Lung (tissue), 12 donors: ENCODE results near the gene LENEP. TPM values are rescaled to one million over a fixed set of nuclear protein-coding genes. Genes with fewer than 3 reads are reported as not detected.

Experiments
- ATAC-seq: fragments of 200-7000 bp; cut with Tn5 transposase; one replicate; pipeline ENCODE4 v1.9.1; 2020; ENCODE audit warnings: moderate number of reproducible peaks; ENCODE audit not compliant: insufficient read depth, low FRiP score
- DNase-seq, 3 donors: peaks; one replicate each; pipeline ENCODE4 v3.0.0-alpha.2; 2013 to 2017
- H3K27ac ChIP-seq, 2 donors: one replicate each; pipeline ENCODE4 v1.5.1; 2013; ENCODE audit warnings: mild to moderate bottlenecking in 2 of 2, moderate library complexity in 2 of 2, control low read depth in 1 of 2, inconsistent platforms in 1 of 2, low read depth in 1 of 2, low read length in 1 of 2
- H3K27me3 ChIP-seq, 3 donors: one replicate each; pipeline ENCODE4 v1.5.1; 2013; ENCODE audit warnings: low read length in 2 of 3; ENCODE audit not compliant: control insufficient read depth in 3 of 3, insufficient read depth in 3 of 3
- H3K36me3 ChIP-seq, 4 donors: one replicate each; pipeline ENCODE4 v1.5.1; 2013; ENCODE audit warnings: low read length in 4 of 4, mild to moderate bottlenecking in 1 of 4, moderate library complexity in 1 of 4; ENCODE audit not compliant: control insufficient read depth in 4 of 4, insufficient read depth in 4 of 4
- H3K4me1 ChIP-seq, 5 donors: one replicate each; pipeline ENCODE4 v1.5.1; 2013; ENCODE audit warnings: low read length in 5 of 5, mild to moderate bottlenecking in 2 of 5, moderate library complexity in 1 of 5; ENCODE audit not compliant: control insufficient read depth in 5 of 5, insufficient read depth in 5 of 5
- H3K4me3 ChIP-seq: one replicate; pipeline ENCODE4 v1.5.1; 2013; ENCODE audit warnings: mild to moderate bottlenecking, control low read depth, moderate library complexity
- H3K9ac ChIP-seq, 2 donors: one replicate each; pipeline ENCODE4 v1.5.1; 2013; ENCODE audit warnings: low read length in 2 of 2, control low read depth in 1 of 2; ENCODE audit not compliant: insufficient read depth in 1 of 2
- H3K9me3 ChIP-seq, 4 donors: one replicate each; pipeline ENCODE4 v1.5.1; 2013; ENCODE audit warnings: low read length in 3 of 4, mild to moderate bottlenecking in 1 of 4, moderate library complexity in 1 of 4; ENCODE audit not compliant: control insufficient read depth in 4 of 4, insufficient read depth in 3 of 4
- WGBS, 2 donors: extraction: QIAGEN DNeasy Blood & Tissue Kit; methylation state at CpG; one replicate each; pipeline ENCODE4 v1.1.7; 2013; 5-methylcytosine and 5-hydroxymethylcytosine counted together
- polyA plus RNA-seq, 2 donors: library from polyadenylated mRNA; stranded (reverse); fragments of 200-250 nt; gene quantifications; one replicate each; pipeline ENCODE4 v1.2.1, GENCODE V29; 2013
- total RNA-seq, 2 donors: library from RNA; depleted of rRNA in 1 of 2; stranded (reverse); fragments of >200 nt in 1 of 2; gene quantifications; one replicate each; pipeline ENCODE4 v1.2.1, GENCODE V29; 2014 to 2021
- TF ChIP-seq, protein P1 (sequence below): IDR thresholded peaks from 2 replicates; pipeline ENCODE4 v1.5.1; 2012; ENCODE audit warnings: mild to moderate bottlenecking; ENCODE audit errors: control extremely low read depth, extremely low read depth
- donor health status: control.
- donor health status: control.
- donor health status: Bipolar disorder and iron deficiency.
- donor health status: healthy.
- donor health status: DM: yes; HTN: yes; CAD: no.

The LENEP gene
- total and polyA plus RNA-seq, 4 donors, result 0.31 to 0.89 TPM; not detected in 2

DNA sequence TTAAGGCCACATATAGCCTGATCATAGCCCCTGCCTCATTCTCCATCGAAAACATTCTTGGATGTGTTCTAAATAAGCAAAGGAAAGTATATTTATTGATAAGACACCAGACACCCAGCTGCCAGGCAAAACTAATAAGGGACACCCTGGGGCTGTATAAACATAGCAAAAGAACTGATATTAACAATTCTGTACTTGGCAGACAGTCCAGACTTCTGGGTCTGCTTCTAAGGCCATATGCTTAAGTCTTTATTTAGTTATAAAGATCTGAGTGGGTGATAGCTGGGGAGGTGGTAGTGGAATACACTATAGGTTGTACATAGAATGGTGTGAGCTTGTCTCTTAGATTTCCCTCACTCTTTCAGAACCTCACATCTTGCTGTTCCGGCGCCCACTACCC is 15.0 kb upstream of the LENEP start:
- H3K4me1 ChIP-seq, result peaks cover 0 to 20% (median 5%) of the 10 kb centered on the region in 5 donors
- WGBS, 2 donors, result 96% methylated on average over 3 of the region's 3 CpGs
- H3K27me3 ChIP-seq, result no peaks in the 10 kb centered on the region
- ATAC-seq, result no peak
- no peak overlapping the region for H3K4me3 ChIP-seq
- H3K27ac ChIP-seq, result no peak overlapping the region
- no peaks in the 10 kb centered on the region for H3K9me3 ChIP-seq
- no peak overlapping the region for H3K9ac ChIP-seq
- DNase-seq, result no peak
- TF ChIP-seq, protein P1, sequence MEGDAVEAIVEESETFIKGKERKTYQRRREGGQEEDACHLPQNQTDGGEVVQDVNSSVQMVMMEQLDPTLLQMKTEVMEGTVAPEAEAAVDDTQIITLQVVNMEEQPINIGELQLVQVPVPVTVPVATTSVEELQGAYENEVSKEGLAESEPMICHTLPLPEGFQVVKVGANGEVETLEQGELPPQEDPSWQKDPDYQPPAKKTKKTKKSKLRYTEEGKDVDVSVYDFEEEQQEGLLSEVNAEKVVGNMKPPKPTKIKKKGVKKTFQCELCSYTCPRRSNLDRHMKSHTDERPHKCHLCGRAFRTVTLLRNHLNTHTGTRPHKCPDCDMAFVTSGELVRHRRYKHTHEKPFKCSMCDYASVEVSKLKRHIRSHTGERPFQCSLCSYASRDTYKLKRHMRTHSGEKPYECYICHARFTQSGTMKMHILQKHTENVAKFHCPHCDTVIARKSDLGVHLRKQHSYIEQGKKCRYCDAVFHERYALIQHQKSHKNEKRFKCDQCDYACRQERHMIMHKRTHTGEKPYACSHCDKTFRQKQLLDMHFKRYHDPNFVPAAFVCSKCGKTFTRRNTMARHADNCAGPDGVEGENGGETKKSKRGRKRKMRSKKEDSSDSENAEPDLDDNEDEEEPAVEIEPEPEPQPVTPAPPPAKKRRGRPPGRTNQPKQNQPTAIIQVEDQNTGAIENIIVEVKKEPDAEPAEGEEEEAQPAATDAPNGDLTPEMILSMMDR, result no peak
- peaks cover 0 to 5% (median 2%) of the 10 kb centered on the region in 4 donors for H3K36me3 ChIP-seq

DNA sequence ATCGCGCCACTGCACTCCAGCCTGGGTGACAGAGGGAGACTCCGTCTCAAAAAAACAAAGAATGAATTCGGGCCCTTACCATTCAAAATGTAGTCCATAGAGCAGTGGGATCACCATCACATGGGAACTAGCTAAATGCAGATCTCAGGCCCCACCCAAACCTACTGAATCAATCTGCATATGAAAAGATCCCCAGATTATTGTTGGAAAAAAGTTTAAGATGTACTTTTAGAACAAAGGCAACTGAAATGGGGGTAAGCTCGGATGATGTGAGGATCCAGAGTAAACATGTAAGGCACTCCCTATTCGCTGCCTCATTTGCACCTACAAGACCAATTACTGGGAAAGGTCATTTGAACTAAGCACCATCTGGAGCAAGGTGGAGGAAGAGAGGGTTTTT is 11.0 kb upstream of the LENEP start:
- WGBS, 2 donors, result 69 to 71% methylated on average over 6 of the region's 6 CpGs
- Histone ChIP-seq H3K27me3 (no peaks in the 10 kb centered on the region), H3K4me1 (peaks cover 0 to 14% (median 6%) of the 10 kb centered on the region in 5 donors), H3K27ac (no peak overlapping the region), H3K4me3 (no peak overlapping the region), H3K36me3 (peaks cover 0 to 5% (median 4%) of the 10 kb centered on the region in 4 donors), H3K9me3 (no peaks in the 10 kb centered on the region), H3K9ac (no peak overlapping the region)
- TF ChIP-seq, protein P1, result no peak
- ATAC-seq, result no peak
- DNase-seq, result no peak

DNA sequence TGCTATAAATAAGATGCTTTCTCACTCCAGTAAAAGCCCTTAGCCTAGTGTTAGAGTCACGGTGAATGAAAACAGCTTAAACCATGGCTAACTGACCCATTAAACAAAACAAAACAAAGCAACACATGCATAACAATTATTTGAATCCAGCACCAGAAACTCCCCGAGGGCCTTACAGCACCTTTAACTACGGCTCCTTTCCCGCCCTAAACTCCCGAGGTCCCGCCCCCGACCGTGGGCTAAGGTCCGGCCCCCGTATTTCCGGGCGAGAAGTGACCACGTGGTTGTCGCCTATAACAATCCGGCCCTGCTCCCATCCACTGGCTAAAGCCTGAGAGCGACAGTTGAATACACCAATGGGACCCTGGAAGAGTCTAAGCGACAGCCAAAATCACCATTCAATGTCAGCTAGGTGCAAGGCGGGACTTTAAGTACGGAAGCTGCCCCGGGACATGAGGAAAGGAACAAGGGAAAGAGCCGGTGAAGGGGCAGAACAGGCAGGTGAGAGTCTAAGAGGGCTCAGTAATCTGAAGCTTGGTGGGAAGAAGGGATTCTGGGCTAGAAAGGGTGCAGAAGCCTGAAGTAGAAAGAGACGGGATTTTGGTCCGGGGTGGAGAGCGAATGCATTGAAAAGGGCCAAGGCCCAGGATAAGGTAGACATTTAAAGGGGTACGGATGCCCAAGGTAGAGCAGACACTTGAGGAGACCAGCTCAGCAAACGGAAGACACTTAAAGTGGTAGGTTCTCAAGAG is 10.3 kb upstream of the LENEP start, which contains the start of gene FLAD1:
Gene FLAD1, plus strand, starts transcription at position 448 of the 752 bp plus-strand sequence. CDS start 351 bp downstream, outside the sequence.
- Histone ChIP-seq H3K9me3 (no peaks in the 10 kb centered on the region), H3K27ac (peak within 1 kb of the TSS; percentile 62 to 76), H3K27me3 (no peaks in the 10 kb centered on the region), H3K4me1 (peaks cover 0 to 14% (median 6%) of the 10 kb centered on the region in 5 donors), H3K36me3 (peaks cover 0 to 12% (median 6%) of the 10 kb centered on the region in 4 donors), H3K9ac (peak within 1 kb of the TSS; percentile 69 to 88), H3K4me3 (peak within 1 kb of the TSS; percentile 82)
- DNase-seq (peak; percentile 98 to 100 (median 99)), ATAC-seq (peak; percentile 99)
- 0 to 1% methylated on average over 26 of the region's 26 CpGs for WGBS, 2 donors
- TF ChIP-seq, protein P1, result no peak
